K562 (cell line): ENCODE measurements around the gene GPSM3. TPM values are rescaled to one million over a fixed set of nuclear protein-coding genes. Genes with fewer than 3 reads are reported as not detected.

Experiments
- CAMTA2 ChIP-seq: fragments of 250-450 bp; sonication (Bioruptor Pico); conservative IDR thresholded peaks from 2 replicates; pipeline ENCODE4 v1.5.1; 2022
- FOXK1 ChIP-seq: sonication (generic); formaldehyde crosslinking; IDR thresholded peaks from 2 replicates; pipeline ENCODE4 v1.8.0; 2022; ENCODE audit warnings: missing genetic modification reagents, mild to moderate bottlenecking, borderline replicate concordance
- HDAC1 ChIP-seq, 2 experiments: fragments of 450-650 bp; IDR thresholded peaks; 2 replicates each; pipeline ENCODE4 v1.6.1; 2016 to 2017; ENCODE audit warnings: inconsistent platforms in 1 of 2, mild to moderate bottlenecking in 1 of 2, moderate library complexity in 1 of 2
- JUNB ChIP-seq: fragments of 450-650 bp; formaldehyde crosslinking; conservative IDR thresholded peaks from 2 replicates; pipeline ENCODE4 v1.4.0; 2020; ENCODE audit warnings: mild to moderate bottlenecking
- KAT7 ChIP-seq: sonication (generic); formaldehyde crosslinking; IDR thresholded peaks from 2 replicates; pipeline ENCODE4 v1.8.0; 2022; ENCODE audit warnings: missing genetic modification reagents, mild to moderate bottlenecking, borderline replicate concordance
- MEF2D ChIP-seq: conservative IDR thresholded peaks from 2 replicates; pipeline ENCODE4 v1.6.1; 2016; ENCODE audit warnings: low read depth, missing genetic modification characterization, missing compliant biosample characterization
- MTA1 ChIP-seq: fragments of 450-650 bp; IDR thresholded peaks from 2 replicates; pipeline ENCODE4 v1.6.1; 2017; ENCODE audit warnings: borderline replicate concordance
- MYC ChIP-seq, 2 experiments: fragments of 250-450 bp in 1 of 2; sonication (Bioruptor Pico) in 1 of 2; IDR thresholded peaks; 2 replicates each; pipeline versions ENCODE4 v1.5.1 to v1.6.1; 2012 to 2021; ENCODE audit warnings: low read depth in 2 of 2, borderline replicate concordance in 1 of 2, improper control_type of control experiment in 1 of 2, low read length in 1 of 2, mild to moderate bottlenecking in 1 of 2, moderate library complexity in 1 of 2
- POLR2AphosphoS2 ChIP-seq: IDR thresholded peaks from 2 replicates; pipeline ENCODE4 v1.6.1; 2012; ENCODE audit warnings: low read length, improper control_type of control experiment
- RBBP5 ChIP-seq: fragments of 200-600 bp; sonication (generic); IDR thresholded peaks from 2 replicates; pipeline ENCODE4 v1.6.1; 2012; ENCODE audit warnings: borderline replicate concordance, mild to moderate bottlenecking, low read length, control low read depth, inconsistent platforms; ENCODE audit not compliant: insufficient read depth, poor library complexity, severe bottlenecking
- RBFOX2 ChIP-seq: fragments of 200-400 bp; formaldehyde crosslinking; IDR thresholded peaks from 2 replicates; pipeline ENCODE4 v1.6.1; 2017; ENCODE audit warnings: low read depth, mild to moderate bottlenecking, low read length, moderate library complexity
- RBM17 ChIP-seq: fragments of 200-400 bp; formaldehyde crosslinking; IDR thresholded peaks from 2 replicates; pipeline ENCODE4 v1.6.1; 2017; ENCODE audit warnings: low read depth, mild to moderate bottlenecking, low read length, borderline replicate concordance
- U2AF2 ChIP-seq: fragments of 200-400 bp; formaldehyde crosslinking; optimal IDR thresholded peaks from 2 replicates; pipeline ENCODE3; 2017; ENCODE audit warnings: low read depth, mild to moderate bottlenecking, low read length
- ZNF217 ChIP-seq: sonication (generic); formaldehyde crosslinking; IDR thresholded peaks from 2 replicates; pipeline ENCODE4 v1.8.0; 2022; ENCODE audit warnings: mild to moderate bottlenecking, missing genetic modification reagents
- polyA plus RNA-seq, 8 experiments: library from polyadenylated mRNA; depleted of rRNA in 4 of 8; stranded (reverse) in 5 of 8; unstranded in 3 of 8; fragments of >200 nt; fragmentation: Nextera tagmentation in 2 of 8; fragmentation: Illumina TruSeq in 1 of 8; extraction: Ambion mirVana in 2 of 8; extraction: Trizol in 1 of 8; gene quantifications; 2 replicates each; pipeline versions ENCODE4 v1.2.1 to v1.2.3, GENCODE V29; 2011 to 2014; ENCODE audit warnings: inconsistent platforms in 1 of 8, missing spikeins in 1 of 8
- total RNA-seq, 7 experiments: library from RNA; depleted of rRNA in 6 of 7; stranded (reverse); fragments of >200 nt in 6 of 7; fragmentation: Illumina TruSeq in 2 of 7; extraction: Trizol in 2 of 7; gene quantifications; 2 replicates each; pipeline versions ENCODE4 v1.2.1 to v1.2.3, GENCODE V29; 2011 to 2021; ENCODE audit warnings: low replicate concordance in 1 of 7
- TF ChIP-seq, protein P1 (sequence below): IDR thresholded peaks from 2 replicates; pipeline ENCODE4 v1.6.1; 2016; ENCODE audit warnings: missing genetic modification characterization, missing compliant biosample characterization
- TF ChIP-seq, protein P2 (sequence below): IDR thresholded peaks from 3 replicates; pipeline ENCODE4 v1.6.1; 2011; ENCODE audit warnings: borderline replicate concordance, mild to moderate bottlenecking, moderate library complexity; ENCODE audit not compliant: insufficient read length; ENCODE audit errors: extremely low read depth
- TF ChIP-seq, protein P3 (sequence below): fragments of 250-450 bp; sonication (Bioruptor Pico); IDR thresholded peaks from 2 replicates; pipeline ENCODE4 v1.8.0; 2022; ENCODE audit warnings: inconsistent platforms, mild to moderate bottlenecking, moderate library complexity, borderline replicate concordance
- TF ChIP-seq, protein P4 (sequence below): fragments of 250-450 bp; sonication (Bioruptor Pico); IDR thresholded peaks from 2 replicates; pipeline ENCODE4 v1.8.0; 2021; ENCODE audit warnings: borderline replicate concordance, mild to moderate bottlenecking, moderate library complexity; ENCODE audit not compliant: poor library complexity, severe bottlenecking

The GPSM3 gene
- total and polyA plus RNA-seq, 9 of the 15 experiments (the other 6 are each of a cell fraction or from before 2014, with no cell fraction given): 5.3 to 42.6 (median 24.4) TPM

DNA sequence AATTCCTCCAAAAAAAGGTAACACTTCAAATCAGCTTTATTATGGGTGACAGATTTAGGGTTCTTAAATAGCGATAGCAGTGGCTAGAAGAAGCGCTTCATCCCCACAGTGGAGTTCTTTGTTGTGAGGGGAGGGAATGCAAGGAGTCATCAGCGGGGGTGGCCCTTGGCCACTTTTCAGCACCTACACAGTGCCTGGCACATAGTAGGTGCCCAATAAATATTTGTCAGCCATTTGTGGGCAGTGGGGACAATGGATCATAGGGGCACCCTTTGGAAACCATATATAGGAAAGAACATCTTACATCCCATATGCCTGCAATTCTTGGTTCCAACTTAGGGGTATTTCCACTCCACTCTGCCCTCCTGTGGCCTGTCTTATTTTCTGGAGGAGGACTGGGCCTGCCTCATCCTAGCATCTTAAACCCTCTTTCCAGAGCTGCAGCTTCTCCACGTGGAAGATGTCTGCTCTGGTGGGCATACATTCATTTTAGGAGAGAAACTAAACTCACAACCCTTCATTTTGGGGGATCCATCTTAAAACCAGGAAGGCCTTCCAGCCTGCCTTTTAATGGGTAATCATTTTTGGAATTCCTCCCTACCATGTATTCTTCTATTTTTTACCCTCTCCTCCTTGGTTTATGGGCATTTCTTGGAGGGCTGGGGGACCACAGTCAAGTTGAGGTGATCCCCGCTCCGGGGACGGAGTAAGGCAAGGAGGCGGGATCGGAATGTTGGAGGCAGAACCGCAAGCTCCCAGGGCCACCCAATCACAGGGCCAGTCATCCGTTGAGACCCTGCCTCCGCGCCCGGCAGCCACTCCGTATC is 2.6 kb upstream of the GPSM3 start (continued):
- TF ChIP-seq, protein P1, sequence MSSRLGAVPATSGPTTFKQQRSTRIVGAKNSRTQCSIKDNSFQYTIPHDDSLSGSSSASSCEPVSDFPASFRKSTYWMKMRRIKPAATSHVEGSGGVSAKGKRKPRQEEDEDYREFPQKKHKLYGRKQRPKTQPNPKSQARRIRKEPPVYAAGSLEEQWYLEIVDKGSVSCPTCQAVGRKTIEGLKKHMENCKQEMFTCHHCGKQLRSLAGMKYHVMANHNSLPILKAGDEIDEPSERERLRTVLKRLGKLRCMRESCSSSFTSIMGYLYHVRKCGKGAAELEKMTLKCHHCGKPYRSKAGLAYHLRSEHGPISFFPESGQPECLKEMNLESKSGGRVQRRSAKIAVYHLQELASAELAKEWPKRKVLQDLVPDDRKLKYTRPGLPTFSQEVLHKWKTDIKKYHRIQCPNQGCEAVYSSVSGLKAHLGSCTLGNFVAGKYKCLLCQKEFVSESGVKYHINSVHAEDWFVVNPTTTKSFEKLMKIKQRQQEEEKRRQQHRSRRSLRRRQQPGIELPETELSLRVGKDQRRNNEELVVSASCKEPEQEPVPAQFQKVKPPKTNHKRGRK (tag): no peak
- TF ChIP-seq RBFOX2 (no peak), ZNF217 (CRISPR knock-in tag) (no peak), FOXK1 (0 out of 2 replicates have a peak, but pooled peaks have one; percentile 67), CAMTA2 (CRISPR knock-in tag) (no peak), POLR2AphosphoS2 (no peak), MTA1 (peak; percentile 12; the same call in 1 of the 2 replicates), RBM17 (no peak), JUNB (CRISPR knock-in tag) (no peak), MYC (IDR thresholded peaks at IDR 0.05; ENCODE audit: low read depth, low read length) (peak; percentile 35; the same call in 1 of the 2 replicates), MYC (CRISPR knock-in tag; IDR thresholded peaks at IDR 0.05; ENCODE audit: borderline replicate concordance, low read depth) (peak; percentile 72; the same call in 1 of the 2 replicates), RBBP5 (no peak), U2AF2 (no peak), HDAC1 (IDR thresholded peaks at IDR 0.05) (peak in 1 of 2 experiments; percentile 59; a peak in 1 of 4 replicates), KAT7 (CRISPR knock-in tag) (no peak), MEF2D (peak; percentile 50; the same call in 1 of the 2 replicates)
- TF ChIP-seq, protein P2, sequence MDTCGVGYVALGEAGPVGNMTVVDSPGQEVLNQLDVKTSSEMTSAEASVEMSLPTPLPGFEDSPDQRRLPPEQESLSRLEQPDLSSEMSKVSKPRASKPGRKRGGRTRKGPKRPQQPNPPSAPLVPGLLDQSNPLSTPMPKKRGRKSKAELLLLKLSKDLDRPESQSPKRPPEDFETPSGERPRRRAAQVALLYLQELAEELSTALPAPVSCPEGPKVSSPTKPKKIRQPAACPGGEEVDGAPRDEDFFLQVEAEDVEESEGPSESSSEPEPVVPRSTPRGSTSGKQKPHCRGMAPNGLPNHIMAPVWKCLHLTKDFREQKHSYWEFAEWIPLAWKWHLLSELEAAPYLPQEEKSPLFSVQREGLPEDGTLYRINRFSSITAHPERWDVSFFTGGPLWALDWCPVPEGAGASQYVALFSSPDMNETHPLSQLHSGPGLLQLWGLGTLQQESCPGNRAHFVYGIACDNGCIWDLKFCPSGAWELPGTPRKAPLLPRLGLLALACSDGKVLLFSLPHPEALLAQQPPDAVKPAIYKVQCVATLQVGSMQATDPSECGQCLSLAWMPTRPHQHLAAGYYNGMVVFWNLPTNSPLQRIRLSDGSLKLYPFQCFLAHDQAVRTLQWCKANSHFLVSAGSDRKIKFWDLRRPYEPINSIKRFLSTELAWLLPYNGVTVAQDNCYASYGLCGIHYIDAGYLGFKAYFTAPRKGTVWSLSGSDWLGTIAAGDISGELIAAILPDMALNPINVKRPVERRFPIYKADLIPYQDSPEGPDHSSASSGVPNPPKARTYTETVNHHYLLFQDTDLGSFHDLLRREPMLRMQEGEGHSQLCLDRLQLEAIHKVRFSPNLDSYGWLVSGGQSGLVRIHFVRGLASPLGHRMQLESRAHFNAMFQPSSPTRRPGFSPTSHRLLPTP: no peak
- TF ChIP-seq, protein P3, sequence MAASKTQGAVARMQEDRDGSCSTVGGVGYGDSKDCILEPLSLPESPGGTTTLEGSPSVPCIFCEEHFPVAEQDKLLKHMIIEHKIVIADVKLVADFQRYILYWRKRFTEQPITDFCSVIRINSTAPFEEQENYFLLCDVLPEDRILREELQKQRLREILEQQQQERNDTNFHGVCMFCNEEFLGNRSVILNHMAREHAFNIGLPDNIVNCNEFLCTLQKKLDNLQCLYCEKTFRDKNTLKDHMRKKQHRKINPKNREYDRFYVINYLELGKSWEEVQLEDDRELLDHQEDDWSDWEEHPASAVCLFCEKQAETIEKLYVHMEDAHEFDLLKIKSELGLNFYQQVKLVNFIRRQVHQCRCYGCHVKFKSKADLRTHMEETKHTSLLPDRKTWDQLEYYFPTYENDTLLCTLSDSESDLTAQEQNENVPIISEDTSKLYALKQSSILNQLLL (CRISPR knock-in tag): no peak
- TF ChIP-seq, protein P4, sequence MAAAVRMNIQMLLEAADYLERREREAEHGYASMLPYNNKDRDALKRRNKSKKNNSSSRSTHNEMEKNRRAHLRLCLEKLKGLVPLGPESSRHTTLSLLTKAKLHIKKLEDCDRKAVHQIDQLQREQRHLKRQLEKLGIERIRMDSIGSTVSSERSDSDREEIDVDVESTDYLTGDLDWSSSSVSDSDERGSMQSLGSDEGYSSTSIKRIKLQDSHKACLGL (CRISPR knock-in tag): no peak
